HepG2 (cell line): ENCODE results near the gene NCBP3. TPM values are rescaled to one million over a fixed set of nuclear protein-coding genes. Genes with fewer than 3 reads are reported as not detected.

Experiments used
- ATAD3A ChIP-seq: sonication (generic); formaldehyde crosslinking; IDR thresholded peaks from 2 replicates; pipeline ENCODE4 v1.4.0; 2020; ENCODE audit warnings: missing genetic modification reagents
- E2F1 ChIP-seq: sonication (generic); formaldehyde crosslinking; IDR thresholded peaks from 2 replicates; pipeline ENCODE4 v1.5.0; 2020; ENCODE audit warnings: missing genetic modification reagents
- ZNF703 ChIP-seq: sonication (generic); formaldehyde crosslinking; IDR thresholded peaks from 2 replicates; pipeline ENCODE4 v1.5.1; 2020; ENCODE audit warnings: missing genetic modification reagents, mild to moderate bottlenecking, moderate library complexity, borderline replicate concordance
- polyA plus RNA-seq, 8 experiments: library from polyadenylated mRNA; depleted of rRNA in 3 of 8; stranded (reverse) in 7 of 8; unstranded in 1 of 8; fragments of >200 nt; fragmentation: Illumina TruSeq in 4 of 8; extraction: Trizol in 4 of 8; gene quantifications; 2 replicates each; pipeline versions ENCODE4 v1.2.1 to v1.2.3, GENCODE V29; 2011 to 2016; ENCODE audit warnings: low read depth in 4 of 8, missing spikeins in 1 of 8, mixed read lengths in 1 of 8; ENCODE audit not compliant: insufficient read depth in 1 of 8
- total RNA-seq, 5 experiments: library from RNA; depleted of rRNA; stranded (reverse); fragments of >200 nt; fragmentation: Illumina TruSeq; extraction: Trizol; gene quantifications; 2 replicates each; pipeline ENCODE4 v1.2.3, GENCODE V29; 2016; ENCODE audit warnings: low read depth in 1 of 5
- TF ChIP-seq, protein P1 (sequence below): IDR thresholded peaks from 2 replicates; pipeline ENCODE4 v1.6.1; 2016; ENCODE audit warnings: low read depth, missing genetic modification reagents, missing compliant biosample characterization
- TF ChIP-seq, protein P2 (sequence below), 2 experiments: sonication (generic) in 1 of 2; formaldehyde crosslinking in 1 of 2; IDR thresholded peaks; 2 replicates each; pipeline versions ENCODE4 v1.4.0 to v1.6.1; 2016 to 2020; ENCODE audit warnings: borderline replicate concordance in 1 of 2, low read depth in 1 of 2, mild to moderate bottlenecking in 1 of 2, missing genetic modification reagents in 1 of 2
- TF ChIP-seq, protein P3 (sequence below): sonication (generic); formaldehyde crosslinking; IDR thresholded peaks from 2 replicates; pipeline ENCODE4 v1.4.0; 2020; ENCODE audit warnings: missing genetic modification reagents, borderline replicate concordance

Gene NCBP3
- total and polyA plus RNA-seq, 2 of the 13 experiments (the other 11 are each of a cell fraction or from before 2014, with no cell fraction given) = 19.5 to 24.8 TPM

DNA sequence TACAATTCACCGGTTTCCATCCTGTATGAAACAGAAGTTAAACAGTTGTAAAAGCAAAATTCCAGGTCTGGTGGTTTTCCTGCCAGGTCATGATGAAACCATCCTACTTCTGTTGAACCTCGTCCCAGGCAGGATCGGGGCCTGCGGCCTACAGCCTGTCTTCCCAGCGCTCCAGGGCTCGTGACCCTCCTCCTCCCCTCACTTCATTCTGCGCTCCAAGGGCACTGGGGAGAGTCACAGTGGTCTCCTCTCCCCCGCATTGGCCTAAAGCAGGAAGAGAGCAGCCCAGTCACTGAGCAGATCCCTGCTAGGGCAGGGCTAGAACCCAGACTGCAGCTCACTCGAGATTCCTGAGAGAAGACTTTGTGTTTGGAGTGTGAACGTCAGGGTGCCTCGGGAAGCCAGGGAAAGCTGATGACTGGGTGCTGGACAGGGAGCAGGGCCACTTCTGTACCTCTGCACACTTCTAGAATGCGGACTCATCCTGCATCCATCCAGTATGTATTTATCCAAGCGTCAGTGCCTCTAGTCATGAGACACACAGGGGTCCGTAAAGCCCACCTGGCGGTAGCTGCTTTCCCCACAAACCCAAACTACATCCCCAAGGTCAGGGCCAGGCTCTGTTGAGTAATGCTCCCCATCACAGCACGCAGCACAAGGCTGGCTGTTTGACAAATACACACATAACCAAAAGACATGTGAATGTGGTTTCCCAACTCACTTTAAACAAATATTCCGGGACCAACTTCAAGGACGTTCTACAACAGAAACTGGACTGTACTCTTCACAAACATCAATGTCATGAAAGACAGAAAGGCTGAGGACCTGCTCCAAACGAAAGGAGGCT, 43.4 kb downstream of the NCBP3 start (continued):
- TF ChIP-seq, protein P1, sequence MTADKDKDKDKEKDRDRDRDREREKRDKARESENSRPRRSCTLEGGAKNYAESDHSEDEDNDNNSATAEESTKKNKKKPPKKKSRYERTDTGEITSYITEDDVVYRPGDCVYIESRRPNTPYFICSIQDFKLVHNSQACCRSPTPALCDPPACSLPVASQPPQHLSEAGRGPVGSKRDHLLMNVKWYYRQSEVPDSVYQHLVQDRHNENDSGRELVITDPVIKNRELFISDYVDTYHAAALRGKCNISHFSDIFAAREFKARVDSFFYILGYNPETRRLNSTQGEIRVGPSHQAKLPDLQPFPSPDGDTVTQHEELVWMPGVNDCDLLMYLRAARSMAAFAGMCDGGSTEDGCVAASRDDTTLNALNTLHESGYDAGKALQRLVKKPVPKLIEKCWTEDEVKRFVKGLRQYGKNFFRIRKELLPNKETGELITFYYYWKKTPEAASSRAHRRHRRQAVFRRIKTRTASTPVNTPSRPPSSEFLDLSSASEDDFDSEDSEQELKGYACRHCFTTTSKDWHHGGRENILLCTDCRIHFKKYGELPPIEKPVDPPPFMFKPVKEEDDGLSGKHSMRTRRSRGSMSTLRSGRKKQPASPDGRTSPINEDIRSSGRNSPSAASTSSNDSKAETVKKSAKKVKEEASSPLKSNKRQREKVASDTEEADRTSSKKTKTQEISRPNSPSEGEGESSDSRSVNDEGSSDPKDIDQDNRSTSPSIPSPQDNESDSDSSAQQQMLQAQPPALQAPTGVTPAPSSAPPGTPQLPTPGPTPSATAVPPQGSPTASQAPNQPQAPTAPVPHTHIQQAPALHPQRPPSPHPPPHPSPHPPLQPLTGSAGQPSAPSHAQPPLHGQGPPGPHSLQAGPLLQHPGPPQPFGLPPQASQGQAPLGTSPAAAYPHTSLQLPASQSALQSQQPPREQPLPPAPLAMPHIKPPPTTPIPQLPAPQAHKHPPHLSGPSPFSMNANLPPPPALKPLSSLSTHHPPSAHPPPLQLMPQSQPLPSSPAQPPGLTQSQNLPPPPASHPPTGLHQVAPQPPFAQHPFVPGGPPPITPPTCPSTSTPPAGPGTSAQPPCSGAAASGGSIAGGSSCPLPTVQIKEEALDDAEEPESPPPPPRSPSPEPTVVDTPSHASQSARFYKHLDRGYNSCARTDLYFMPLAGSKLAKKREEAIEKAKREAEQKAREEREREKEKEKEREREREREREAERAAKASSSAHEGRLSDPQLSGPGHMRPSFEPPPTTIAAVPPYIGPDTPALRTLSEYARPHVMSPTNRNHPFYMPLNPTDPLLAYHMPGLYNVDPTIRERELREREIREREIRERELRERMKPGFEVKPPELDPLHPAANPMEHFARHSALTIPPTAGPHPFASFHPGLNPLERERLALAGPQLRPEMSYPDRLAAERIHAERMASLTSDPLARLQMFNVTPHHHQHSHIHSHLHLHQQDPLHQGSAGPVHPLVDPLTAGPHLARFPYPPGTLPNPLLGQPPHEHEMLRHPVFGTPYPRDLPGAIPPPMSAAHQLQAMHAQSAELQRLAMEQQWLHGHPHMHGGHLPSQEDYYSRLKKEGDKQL (CRISPR knock-in tag) = peak; percentile 90
- TF ChIP-seq, protein P2, sequence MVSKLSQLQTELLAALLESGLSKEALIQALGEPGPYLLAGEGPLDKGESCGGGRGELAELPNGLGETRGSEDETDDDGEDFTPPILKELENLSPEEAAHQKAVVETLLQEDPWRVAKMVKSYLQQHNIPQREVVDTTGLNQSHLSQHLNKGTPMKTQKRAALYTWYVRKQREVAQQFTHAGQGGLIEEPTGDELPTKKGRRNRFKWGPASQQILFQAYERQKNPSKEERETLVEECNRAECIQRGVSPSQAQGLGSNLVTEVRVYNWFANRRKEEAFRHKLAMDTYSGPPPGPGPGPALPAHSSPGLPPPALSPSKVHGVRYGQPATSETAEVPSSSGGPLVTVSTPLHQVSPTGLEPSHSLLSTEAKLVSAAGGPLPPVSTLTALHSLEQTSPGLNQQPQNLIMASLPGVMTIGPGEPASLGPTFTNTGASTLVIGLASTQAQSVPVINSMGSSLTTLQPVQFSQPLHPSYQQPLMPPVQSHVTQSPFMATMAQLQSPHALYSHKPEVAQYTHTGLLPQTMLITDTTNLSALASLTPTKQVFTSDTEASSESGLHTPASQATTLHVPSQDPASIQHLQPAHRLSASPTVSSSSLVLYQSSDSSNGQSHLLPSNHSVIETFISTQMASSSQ (IDR thresholded peaks at IDR 0.05; ENCODE audit: low read depth) = peak; percentile 58
- TF ChIP-seq, protein P2 (CRISPR knock-in tag; IDR thresholded peaks at IDR 0.05; ENCODE audit: borderline replicate concordance) = peak; percentile 94
- TF ChIP-seq ATAD3A (CRISPR knock-in tag) (no peak), ZNF703 (CRISPR knock-in tag) (no peak), E2F1 (CRISPR knock-in tag) (no peak)
- TF ChIP-seq, protein P3, sequence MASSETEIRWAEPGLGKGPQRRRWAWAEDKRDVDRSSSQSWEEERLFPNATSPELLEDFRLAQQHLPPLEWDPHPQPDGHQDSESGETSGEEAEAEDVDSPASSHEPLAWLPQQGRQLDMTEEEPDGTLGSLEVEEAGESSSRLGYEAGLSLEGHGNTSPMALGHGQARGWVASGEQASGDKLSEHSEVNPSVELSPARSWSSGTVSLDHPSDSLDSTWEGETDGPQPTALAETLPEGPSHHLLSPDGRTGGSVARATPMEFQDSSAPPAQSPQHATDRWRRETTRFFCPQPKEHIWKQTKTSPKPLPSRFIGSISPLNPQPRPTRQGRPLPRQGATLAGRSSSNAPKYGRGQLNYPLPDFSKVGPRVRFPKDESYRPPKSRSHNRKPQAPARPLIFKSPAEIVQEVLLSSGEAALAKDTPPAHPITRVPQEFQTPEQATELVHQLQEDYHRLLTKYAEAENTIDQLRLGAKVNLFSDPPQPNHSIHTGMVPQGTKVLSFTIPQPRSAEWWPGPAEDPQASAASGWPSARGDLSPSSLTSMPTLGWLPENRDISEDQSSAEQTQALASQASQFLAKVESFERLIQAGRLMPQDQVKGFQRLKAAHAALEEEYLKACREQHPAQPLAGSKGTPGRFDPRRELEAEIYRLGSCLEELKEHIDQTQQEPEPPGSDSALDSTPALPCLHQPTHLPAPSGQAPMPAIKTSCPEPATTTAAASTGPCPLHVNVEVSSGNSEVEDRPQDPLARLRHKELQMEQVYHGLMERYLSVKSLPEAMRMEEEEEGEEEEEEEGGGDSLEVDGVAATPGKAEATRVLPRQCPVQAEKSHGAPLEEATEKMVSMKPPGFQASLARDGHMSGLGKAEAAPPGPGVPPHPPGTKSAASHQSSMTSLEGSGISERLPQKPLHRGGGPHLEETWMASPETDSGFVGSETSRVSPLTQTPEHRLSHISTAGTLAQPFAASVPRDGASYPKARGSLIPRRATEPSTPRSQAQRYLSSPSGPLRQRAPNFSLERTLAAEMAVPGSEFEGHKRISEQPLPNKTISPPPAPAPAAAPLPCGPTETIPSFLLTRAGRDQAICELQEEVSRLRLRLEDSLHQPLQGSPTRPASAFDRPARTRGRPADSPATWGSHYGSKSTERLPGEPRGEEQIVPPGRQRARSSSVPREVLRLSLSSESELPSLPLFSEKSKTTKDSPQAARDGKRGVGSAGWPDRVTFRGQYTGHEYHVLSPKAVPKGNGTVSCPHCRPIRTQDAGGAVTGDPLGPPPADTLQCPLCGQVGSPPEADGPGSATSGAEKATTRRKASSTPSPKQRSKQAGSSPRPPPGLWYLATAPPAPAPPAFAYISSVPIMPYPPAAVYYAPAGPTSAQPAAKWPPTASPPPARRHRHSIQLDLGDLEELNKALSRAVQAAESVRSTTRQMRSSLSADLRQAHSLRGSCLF (CRISPR knock-in tag) = no peak
